Natural killer cell (primary cell): ENCODE measurements around the gene DEFB113. TPM values are rescaled to one million over a fixed set of nuclear protein-coding genes. Genes with fewer than 3 reads are reported as not detected.

Source experiments
- ATAC-seq, 3 donors: fragments of 150-1000 bp in 2 of 3; fragments of 200-7000 bp in 1 of 3; cut with Tn5 transposase; 1 replicate in 1 of 3; 2 replicates in 2 of 3; pipeline ENCODE4 v1.10.0; 2021; ENCODE audit warnings: mild to moderate bottlenecking in 2 of 3, moderate library complexity in 2 of 3
- DNase-seq, 2 donors: peaks; one replicate each; pipeline versions ENCODE4 v3.0.0 to v3.0.0-alpha.2; 2013 to 2021; ENCODE audit warnings: mixed read lengths in 1 of 2
- H3K27ac ChIP-seq: one replicate; pipeline ENCODE4 v1.5.1; 2013; ENCODE audit warnings: mild to moderate bottlenecking, low read length
- H3K27me3 ChIP-seq: one replicate; pipeline ENCODE4 v1.6.1; 2013; ENCODE audit warnings: low read length; ENCODE audit not compliant: control insufficient read depth, insufficient read depth
- H3K36me3 ChIP-seq: one replicate; pipeline ENCODE4 v1.6.1; 2013; ENCODE audit warnings: low read length; ENCODE audit not compliant: control insufficient read depth, insufficient read depth
- H3K4me1 ChIP-seq: one replicate; pipeline ENCODE4 v1.6.1; 2013; ENCODE audit warnings: low read length; ENCODE audit not compliant: control insufficient read depth, insufficient read depth
- H3K4me3 ChIP-seq: one replicate; pipeline ENCODE4 v1.5.1; 2013; ENCODE audit warnings: low read length
- H3K9me3 ChIP-seq: one replicate; pipeline ENCODE4 v1.6.1; 2013; ENCODE audit warnings: low read length; ENCODE audit not compliant: control insufficient read depth, insufficient read depth
- H3K27ac Mint-ChIP-seq, 2 donors: one replicate each; pipeline ENCODE4 v1.8.0; 2022; ENCODE audit warnings: mild to moderate bottlenecking in 2 of 2, mixed read lengths in 2 of 2, moderate library complexity in 1 of 2
- H3K27me3 Mint-ChIP-seq, 2 donors: one replicate each; pipeline ENCODE4 v1.8.0; 2022; ENCODE audit warnings: low read depth in 2 of 2, mixed read lengths in 2 of 2
- H3K36me3 Mint-ChIP-seq: one replicate; pipeline ENCODE4 v1.8.0; 2022; ENCODE audit warnings: mixed read lengths
- H3K4me1 Mint-ChIP-seq, 2 donors: one replicate each; pipeline ENCODE4 v1.8.0; 2022; ENCODE audit warnings: mixed read lengths in 2 of 2
- H3K4me3 Mint-ChIP-seq: one replicate; pipeline ENCODE4 v1.8.0; 2022; ENCODE audit warnings: mild to moderate bottlenecking, moderate library complexity, mixed read lengths
- H3K9me3 Mint-ChIP-seq, 2 donors: one replicate each; pipeline ENCODE4 v1.8.0; 2022; ENCODE audit warnings: mixed read lengths in 2 of 2
- WGBS: methylation state at CpG from one replicate; pipeline ENCODE4 v1.1.7; 2013; ENCODE audit warnings: missing lambda C conversion rate; ENCODE audit not compliant: insufficient coverage; 5-methylcytosine and 5-hydroxymethylcytosine counted together
- intact Hi-C: fragments of 100-400 bp; cut with micrococcal nuclease; formaldehyde crosslinking; loops from one replicate; pipeline ENCODE4 v1.14.2; 2022
- total RNA-seq, 4 donors: library from RNA; stranded (reverse); fragments of 120-200 nt in 1 of 4; gene quantifications; one replicate each; pipeline versions ENCODE4 v1.2.3 to v1.2.4, GENCODE V29; 2013 to 2022
- TF ChIP-seq, protein P1 (sequence below): fragments of 200-600 bp; IDR thresholded peaks from one replicate; pipeline ENCODE4 v1.8.0; 2022; ENCODE audit warnings: antibody characterized with exemption

The DEFB113 gene
- total RNA-seq, 3 donors from 2014 or later (not counting 1 experiment from before 2014, with no cell fraction given) = not detected

DNA sequence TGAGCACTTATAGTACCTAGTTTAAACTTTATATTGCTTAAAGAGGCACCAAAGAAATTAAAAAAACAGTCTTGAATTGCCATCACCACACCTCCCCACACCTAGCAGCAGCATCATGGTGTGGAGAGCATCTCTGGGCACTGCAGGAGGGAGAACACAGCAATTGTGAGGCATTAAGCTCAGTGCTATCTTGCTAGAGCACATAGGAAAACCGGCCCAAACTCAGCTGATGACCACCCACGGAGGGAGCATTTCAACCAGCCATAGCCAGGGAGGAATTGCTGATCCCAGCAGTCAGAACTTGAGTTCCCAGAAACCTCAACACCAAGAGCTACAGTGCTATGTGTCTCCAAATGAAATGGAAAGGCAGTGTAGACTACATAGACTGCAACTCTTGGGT is 19.5 kb upstream of the DEFB113 start:
- DNase-seq (no peak), ATAC-seq (no peak)
- 80% methylated on average over 2 of the region's 2 CpGs for WGBS
- H3K27ac Mint-ChIP-seq = no peak overlapping the region
- Histone ChIP-seq H3K36me3 (no peaks in the 10 kb centered on the region), H3K9me3 (peaks cover 5% of the 10 kb centered on the region), H3K4me3 (no peak overlapping the region), H3K27me3 (no peaks in the 10 kb centered on the region), H3K4me1 (no peaks in the 10 kb centered on the region), H3K27ac (no peak overlapping the region)
- no peaks in the 10 kb centered on the region for H3K36me3 Mint-ChIP-seq
- intact Hi-C loops = no loop called here
- peaks cover 0 to 19% of the 10 kb centered on the region in 2 donors for H3K9me3 Mint-ChIP-seq
- no peaks in the 10 kb centered on the region for H3K4me1 Mint-ChIP-seq
- no peaks in the 10 kb centered on the region for H3K27me3 Mint-ChIP-seq
- H3K4me3 Mint-ChIP-seq = no peak overlapping the region
- TF ChIP-seq, protein P1, sequence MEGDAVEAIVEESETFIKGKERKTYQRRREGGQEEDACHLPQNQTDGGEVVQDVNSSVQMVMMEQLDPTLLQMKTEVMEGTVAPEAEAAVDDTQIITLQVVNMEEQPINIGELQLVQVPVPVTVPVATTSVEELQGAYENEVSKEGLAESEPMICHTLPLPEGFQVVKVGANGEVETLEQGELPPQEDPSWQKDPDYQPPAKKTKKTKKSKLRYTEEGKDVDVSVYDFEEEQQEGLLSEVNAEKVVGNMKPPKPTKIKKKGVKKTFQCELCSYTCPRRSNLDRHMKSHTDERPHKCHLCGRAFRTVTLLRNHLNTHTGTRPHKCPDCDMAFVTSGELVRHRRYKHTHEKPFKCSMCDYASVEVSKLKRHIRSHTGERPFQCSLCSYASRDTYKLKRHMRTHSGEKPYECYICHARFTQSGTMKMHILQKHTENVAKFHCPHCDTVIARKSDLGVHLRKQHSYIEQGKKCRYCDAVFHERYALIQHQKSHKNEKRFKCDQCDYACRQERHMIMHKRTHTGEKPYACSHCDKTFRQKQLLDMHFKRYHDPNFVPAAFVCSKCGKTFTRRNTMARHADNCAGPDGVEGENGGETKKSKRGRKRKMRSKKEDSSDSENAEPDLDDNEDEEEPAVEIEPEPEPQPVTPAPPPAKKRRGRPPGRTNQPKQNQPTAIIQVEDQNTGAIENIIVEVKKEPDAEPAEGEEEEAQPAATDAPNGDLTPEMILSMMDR = no peak

DNA sequence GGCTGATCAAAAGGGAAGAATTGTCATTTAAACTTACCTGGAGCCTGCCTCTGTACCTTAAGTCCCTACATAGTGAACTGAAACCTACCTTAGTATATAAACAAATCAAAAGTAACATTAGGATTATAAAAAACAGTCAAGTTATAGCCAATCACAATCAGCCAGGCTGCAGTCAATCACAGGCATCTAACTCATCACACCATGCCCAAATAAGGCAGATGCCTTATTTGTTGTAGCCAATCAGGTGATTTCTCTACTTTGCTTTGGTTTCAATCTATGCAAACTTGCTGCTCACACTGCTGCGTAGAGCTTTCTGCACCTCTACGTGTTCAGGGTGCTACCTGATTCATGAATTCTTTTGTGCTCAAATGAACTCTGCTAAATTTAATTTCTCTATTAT is 18.3 kb upstream of the DEFB113 start:
- ATAC-seq = no peak
- H3K36me3 Mint-ChIP-seq = no peaks in the 10 kb centered on the region
- peaks cover 8% of the 10 kb centered on the region for H3K9me3 ChIP-seq
- H3K4me3 Mint-ChIP-seq = no peak overlapping the region
- peaks cover 0 to 16% of the 10 kb centered on the region in 2 donors for H3K9me3 Mint-ChIP-seq
- H3K27me3 ChIP-seq = no peaks in the 10 kb centered on the region
- no peak overlapping the region for H3K4me3 ChIP-seq
- no peak for DNase-seq
- H3K36me3 ChIP-seq = no peaks in the 10 kb centered on the region
- TF ChIP-seq, protein P1 = no peak
- H3K27me3 Mint-ChIP-seq = no peaks in the 10 kb centered on the region
- intact Hi-C loops = no loop called here
- H3K4me1 Mint-ChIP-seq = no peaks in the 10 kb centered on the region
- no peaks in the 10 kb centered on the region for H3K4me1 ChIP-seq
- no peak overlapping the region for H3K27ac Mint-ChIP-seq
- H3K27ac ChIP-seq = no peak overlapping the region
- 97% methylated on average over 2 of the region's 2 CpGs for WGBS

DNA sequence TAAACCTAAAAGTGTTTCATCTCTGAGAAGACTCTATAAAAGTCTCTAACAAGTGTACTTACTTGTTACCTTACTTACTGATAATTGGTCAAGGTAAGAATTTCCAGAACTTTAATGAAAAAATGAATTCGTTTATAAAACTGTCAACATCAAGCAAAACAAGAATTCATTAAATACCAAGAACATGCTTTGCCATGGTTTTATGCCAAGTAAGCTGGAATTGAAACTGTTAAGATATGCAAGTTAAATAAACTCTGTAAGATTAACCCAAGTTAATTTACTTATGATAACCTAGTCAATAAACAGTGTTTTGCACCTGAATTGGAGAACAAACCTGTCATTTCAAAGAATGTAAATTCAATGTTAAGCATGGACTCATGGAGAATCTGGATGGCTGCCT is 17.1 kb upstream of the DEFB113 start:
- no peaks in the 10 kb centered on the region for H3K36me3 Mint-ChIP-seq
- no peak overlapping the region for H3K27ac Mint-ChIP-seq
- Histone ChIP-seq H3K4me1 (no peaks in the 10 kb centered on the region), H3K4me3 (no peak overlapping the region), H3K36me3 (no peaks in the 10 kb centered on the region), H3K9me3 (peaks cover 10% of the 10 kb centered on the region), H3K27ac (no peak overlapping the region), H3K27me3 (no peaks in the 10 kb centered on the region)
- ATAC-seq (no peak), DNase-seq (no peak)
- H3K27me3 Mint-ChIP-seq = no peaks in the 10 kb centered on the region
- TF ChIP-seq, protein P1 = no peak
- H3K4me3 Mint-ChIP-seq = no peak overlapping the region
- intact Hi-C loops = no loop called here
- WGBS = no CpG with 5 or more reads among the region's 1 CpG
- H3K4me1 Mint-ChIP-seq = no peaks in the 10 kb centered on the region
- H3K9me3 Mint-ChIP-seq = peaks cover 2 to 11% of the 10 kb centered on the region in 2 donors

DNA sequence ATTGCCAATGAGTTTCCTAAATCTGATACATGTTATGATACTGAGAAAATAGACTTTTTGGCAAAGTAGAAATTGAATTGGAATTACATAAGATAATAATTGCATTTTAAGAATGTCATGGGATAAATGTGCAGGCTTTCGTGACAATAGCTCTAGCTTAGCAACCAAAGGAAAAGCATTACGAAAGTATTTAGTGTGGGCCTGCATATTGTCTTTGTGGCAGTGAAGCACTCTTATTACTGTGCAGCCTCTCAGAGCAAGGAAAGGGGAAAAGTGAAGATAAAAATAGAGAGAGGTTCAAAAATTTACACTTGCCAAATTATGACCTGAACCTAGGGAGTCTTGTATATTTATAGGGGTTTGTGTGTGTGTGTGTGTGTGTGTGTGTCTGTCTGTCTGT is 12.6 kb upstream of the DEFB113 start:
- no peak overlapping the region for H3K4me3 ChIP-seq
- H3K27me3 ChIP-seq = no peaks in the 10 kb centered on the region
- Mint-ChIP-seq H3K27ac (no peak overlapping the region), H3K4me1 (peaks cover 0 to 3% of the 10 kb centered on the region in 2 donors), H3K36me3 (no peaks in the 10 kb centered on the region), H3K9me3 (peaks cover 8 to 9% of the 10 kb centered on the region in 2 donors), H3K27me3 (no peaks in the 10 kb centered on the region), H3K4me3 (no peak overlapping the region)
- DNase-seq = no peak
- intact Hi-C loops = no loop called here
- H3K27ac ChIP-seq = no peak overlapping the region
- no peak for ATAC-seq
- TF ChIP-seq, protein P1 = no peak
- no peaks in the 10 kb centered on the region for H3K4me1 ChIP-seq
- H3K9me3 ChIP-seq = peaks cover 4% of the 10 kb centered on the region
- 91% methylated on average over 2 of the region's 2 CpGs for WGBS
- H3K36me3 ChIP-seq = no peaks in the 10 kb centered on the region
